NCI-H1092 (cell line): ENCODE measurements around the gene SPATA16.
"Not testable (repeated sequence)": the region's sequence is repeated elsewhere in the genome, so short reads cannot be mapped to it uniquely, and the experiment has no call there.

Experiments used
- DNase-seq: peaks from one replicate; lab custom pipeline; 2025; lab: John Stamatoyannopoulos, UW

The SPATA16 gene

DNA sequence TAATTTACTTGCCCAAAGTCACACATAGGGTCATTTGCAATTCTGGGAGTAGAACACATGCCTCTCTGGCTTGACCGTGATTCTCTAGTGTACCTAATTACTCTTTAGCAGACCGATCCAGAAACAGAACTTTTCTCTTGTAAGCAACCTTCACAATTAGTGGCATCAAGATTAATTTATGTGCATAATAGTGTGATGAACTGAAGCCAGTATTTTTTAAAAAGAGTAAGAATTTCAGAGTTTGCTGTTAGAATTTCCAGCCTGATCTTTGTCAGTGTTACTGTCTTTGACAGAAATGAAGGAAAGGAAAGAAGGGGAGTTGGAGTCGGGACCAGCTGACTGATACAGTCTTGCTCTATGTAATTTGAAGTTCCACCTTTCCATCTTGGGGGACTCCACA is 137.1 kb downstream of the SPATA16 start:
- no peak for DNase-seq

DNA sequence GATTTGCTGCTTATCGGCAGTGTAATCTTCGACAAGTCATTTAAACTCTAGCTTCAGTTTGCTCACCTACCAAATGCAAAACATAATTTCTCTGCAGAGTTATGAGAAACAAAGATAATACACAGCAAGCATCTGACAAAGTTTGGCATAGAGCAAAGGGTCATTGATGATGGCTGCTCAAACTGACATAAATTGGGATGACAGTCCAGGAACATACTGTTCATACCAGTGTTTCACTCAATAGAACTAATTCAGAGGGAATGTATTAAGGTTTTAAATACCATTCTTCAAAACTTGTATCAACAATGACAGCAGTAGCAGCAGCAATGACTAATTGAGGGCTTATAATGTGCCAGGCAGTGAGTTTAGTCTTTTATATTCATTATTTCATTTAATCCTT is 137.6 kb downstream of the SPATA16 start:
- no peak for DNase-seq

DNA sequence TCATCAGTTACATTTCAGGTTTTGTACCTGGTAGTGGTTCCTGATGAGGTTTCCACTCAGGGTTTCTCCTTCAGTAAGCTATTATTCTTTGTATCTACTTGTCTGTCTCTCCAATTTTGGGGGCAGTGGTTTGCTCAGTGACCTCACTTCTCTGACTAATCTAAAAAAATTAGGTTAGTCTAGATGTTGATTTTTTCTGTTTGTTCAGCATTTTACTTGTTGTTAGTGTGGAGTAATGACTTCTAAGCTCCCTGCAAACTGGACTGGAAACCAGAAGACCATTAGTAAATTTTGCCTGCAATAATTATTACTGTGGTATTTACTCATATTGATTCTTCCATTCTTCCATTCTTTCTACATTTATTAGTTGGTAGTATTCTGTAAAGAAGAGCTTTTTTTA is 139.4 kb downstream of the SPATA16 start:
- DNase-seq, result no peak

DNA sequence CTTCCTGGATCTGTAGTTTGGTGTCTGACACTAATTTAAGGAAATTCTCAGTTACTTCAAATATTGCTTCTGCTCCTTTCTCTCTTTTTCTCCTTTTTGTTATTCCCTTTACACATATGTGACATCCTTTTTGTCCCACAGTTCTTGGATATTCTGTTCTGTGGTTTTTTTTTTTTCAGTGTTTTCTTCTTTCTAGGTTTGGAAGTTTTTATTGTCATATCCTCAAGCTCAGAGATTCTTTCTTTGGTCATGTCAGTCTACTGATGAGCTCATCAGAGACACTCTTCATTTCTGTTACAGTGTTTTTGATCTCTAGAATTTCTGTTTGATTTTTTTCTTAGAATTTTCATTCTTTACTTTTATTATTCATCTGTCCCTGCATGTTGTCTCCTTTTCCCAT is 140.5 kb downstream of the SPATA16 start:
- DNase-seq, result no peak

DNA sequence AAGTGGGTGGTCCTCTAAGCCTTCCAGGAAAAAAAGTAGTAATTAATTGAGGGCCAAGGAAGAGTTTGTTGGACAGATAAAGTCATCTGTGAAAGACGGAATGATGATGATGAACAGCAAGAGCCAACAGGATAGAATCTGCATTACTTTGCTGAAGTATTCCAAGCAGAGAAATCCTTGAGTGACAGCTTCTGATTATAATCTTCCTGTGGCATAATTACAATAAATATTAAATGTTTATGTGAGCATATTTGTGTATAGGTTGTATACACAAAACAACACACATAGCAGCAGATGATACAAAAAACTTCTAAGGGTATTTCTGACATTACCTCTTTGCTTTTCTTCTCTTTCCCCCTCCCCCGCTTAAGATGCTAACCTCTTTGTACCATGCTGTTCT is 147.6 kb downstream of the SPATA16 start:
- DNase-seq, result no peak

DNA sequence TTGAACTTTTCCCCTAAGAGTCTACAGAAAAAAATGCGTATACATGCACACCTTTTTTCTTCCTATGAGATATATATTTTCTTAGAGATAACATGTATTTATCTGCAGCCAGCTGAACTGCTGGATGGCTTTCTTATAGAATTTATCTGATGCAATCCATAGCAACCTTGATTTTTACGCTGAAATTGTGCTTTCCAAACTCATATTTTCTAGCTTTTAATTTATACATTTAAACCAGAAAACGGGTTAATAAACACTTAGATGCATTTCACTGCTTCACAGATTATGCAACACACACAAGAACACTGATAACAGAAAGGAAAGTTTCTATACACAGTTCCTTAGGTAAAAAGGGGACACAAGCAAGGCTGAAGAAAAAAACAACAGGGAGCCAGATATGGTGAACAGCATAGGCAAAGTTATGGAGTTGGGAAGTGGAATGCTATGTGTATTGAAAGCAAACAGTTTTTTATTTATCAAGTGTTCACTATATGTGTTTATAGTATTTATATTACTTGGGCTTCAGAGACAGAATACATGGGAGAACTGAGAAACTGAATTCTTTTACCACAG is 149.5 kb downstream of the SPATA16 start:
- DNase-seq, result no peak

DNA sequence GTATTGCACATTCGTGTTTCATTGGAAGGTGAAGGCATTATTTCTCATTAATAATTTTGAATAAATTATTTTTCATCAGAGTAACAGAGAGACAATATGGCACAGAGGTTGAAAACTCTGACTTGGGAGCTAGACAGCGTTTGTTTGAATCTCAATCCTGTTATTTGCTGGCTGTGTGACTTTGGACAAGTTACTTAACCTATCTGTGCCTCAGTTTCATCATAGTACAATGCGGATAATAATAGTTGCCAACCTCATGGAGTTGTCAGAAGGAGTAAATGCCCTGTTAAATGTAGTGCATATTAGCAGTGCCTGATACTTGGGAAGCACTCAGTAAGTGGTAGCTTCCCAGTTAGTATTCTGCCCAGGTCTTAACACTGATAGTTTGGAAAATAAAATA is 151.7 kb downstream of the SPATA16 start:
- DNase-seq, result no peak

DNA sequence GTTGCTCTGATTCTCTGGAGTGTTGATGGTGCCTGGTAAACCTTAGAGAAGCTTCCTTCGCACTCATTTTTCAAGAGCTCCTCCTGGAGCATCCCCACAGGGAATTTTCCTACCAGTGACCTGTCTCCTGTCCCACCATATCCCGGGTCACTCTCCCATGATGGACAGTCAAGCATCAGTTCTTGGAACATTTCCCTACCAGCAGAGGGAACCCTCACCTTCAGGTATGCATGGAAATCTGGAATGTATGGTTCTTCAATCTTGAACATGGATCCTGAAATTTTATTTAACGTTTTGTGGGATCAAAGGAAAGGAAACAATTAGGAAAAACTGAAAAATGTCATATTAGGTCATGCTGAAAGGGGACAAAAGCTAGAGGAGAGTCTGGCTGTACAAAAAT is 153.8 kb downstream of the SPATA16 start:
- no peak for DNase-seq

DNA sequence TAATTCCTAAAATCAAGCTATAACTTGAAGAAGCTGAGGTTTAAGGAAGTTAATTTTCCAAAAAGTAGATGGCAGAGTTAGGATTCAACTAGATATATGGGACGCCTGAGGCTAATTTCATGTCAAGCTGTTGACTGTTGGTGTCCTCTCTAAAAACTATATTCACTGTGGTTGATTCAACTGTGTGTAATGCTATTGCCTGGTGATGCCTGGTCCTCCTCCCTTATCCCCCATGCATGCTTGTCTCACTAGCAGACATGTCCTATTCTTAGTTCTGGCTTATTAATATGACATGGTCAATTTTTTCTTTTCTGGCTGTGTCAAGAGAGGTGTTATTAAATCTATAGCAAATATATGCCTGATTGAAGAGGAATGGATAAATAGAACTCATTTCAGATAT is 156.1 kb downstream of the SPATA16 start:
- no peak for DNase-seq

DNA sequence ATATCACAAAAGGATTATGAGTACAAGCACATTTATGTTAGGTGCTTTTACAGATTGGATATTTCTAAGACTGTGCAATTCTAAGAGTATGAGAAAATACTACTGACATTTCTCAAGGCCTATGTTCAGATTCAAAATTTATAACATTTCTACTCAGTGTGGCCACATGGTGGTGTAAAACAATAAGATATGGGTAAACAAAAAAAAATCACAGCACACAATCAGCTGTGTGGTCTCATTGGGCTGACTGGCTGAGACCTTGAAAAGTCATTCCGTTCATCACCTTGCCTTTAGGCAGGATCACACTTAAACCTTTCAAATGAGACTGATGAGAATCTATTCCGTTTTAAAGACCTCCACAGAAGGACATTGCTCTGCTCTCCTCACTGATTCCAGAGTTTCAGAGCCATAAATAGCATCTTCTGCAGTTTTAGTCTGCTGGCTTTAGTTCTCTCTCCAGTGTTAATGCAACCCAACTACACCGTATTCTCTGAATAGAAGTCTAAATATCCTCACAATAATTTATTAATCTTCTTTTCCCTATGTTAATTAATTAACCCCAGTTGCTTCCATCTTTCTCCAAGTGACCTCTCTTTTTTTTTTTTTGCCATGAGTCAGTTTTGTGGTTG is 158.2 kb downstream of the SPATA16 start:
- DNase-seq, result no peak

DNA sequence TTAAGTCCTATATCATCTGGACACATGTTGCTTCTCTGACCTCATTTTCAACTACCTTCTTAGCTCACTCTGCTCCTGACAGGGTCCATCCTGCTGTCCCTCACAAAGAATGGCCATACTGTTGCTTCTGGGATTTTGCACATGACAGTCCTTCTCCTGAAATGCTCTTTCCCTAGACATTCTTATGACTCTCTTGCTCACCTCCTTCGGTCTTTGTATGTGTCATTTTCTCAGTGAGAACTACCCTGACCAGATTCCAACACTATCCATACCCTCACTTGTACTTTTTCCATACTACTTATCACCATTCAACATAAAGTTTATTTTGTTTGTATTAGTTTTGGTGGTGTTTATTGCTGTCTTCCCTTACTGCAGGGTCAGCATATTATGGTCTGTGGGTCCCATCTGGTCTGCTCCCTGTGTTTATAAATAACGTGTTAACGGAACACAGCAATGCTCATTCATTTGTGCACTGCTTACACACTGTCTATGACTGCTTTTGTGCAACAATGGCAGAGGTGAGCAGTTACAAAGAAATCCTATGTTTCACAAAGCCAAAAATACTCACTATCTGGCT is 159.5 kb downstream of the SPATA16 start:
- DNase-seq, result no peak

DNA sequence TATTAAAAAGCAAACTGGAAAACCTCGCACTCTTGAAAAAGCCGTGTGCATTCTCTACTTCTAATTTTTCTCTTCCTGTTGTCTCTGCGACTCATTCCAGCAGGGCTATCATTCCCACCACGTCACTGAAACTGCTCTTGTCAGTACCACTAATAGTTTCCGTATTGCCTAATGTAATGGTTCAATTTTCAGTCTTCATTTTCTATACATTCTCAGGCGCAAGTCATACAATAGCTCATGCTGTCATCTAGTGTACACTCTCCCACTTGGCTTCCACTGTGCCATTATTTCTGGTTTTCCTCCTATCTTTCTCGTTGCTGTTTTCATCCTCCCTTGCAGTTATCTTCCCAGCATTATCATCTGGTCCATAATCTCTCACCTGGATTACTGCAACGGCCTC is 160.2 kb downstream of the SPATA16 start:
- DNase-seq, result no peak

DNA sequence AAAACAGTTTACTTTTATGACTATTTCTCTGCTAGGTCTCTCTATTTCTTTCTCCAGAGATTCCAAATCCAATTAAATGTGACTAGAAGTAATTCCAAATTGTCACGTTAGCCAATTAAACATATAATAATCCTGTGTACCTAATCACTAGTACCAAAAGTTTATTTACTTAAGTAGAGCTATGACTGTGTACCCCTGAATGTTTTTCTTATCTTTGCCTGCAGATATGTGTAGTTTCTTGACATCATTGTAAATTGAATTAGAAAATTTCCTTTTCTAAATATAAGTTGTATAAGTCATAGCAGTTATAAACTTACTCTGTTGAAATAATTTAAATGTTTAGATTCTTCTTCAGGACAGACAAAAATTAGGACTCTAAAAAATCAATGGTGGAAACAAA is 163.3 kb downstream of the SPATA16 start:
- no peak for DNase-seq

DNA sequence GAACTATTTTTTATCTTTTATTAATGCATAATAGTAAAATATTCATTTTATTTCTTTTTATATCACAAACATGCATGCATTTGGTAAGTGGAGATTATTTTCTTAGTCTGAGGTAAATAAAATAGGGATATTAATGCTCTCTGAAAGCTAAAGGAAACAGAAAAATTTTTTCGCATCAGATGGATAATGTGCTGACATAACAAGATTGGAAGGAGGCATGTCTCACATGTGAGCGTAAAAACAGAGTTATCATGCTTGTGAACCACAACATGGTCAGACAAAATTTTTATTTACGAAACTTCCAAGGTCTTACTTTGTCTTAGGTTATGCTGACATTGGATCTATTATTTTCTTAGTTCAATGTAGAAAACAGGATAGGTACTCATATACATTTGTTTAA is 166.1 kb downstream of the SPATA16 start:
- no peak for DNase-seq

DNA sequence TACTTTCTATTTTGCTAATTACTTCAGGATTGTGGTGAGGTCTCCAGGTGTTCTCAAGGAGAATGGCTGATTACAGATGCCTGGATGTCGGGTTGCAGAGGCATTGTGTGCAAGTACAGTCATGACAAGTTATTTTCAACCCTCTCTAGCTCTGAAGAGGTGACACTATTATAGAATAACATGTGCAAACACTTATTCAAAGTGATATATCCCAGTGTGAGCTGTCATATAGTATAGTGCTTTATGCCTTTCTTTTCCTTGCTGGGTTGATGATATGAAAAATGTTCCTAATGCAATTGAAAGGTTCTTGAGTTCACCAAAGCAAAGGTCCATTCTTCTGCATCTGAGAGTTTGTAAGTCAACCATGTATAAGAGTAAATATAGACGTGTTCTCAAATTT is 167.2 kb downstream of the SPATA16 start:
- no peak for DNase-seq

DNA sequence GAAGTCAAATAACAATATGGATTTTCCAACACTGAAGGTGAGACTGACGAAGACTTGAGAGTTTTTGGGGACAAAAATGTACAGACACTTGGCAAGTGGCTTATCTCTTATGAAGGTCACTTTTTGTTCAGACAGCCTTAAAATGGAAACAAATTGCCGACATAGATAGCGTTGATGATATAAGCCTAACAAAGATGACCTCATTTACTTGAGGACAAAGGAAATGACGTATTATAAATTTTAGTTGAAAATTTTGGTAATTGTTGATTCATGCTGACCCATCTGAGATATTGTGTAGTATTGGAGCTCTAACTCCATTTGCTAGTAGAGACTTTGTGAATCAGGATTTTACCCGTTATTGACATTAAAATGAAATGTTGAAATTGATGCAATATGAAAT is 168.3 kb downstream of the SPATA16 start:
- no peak for DNase-seq

DNA sequence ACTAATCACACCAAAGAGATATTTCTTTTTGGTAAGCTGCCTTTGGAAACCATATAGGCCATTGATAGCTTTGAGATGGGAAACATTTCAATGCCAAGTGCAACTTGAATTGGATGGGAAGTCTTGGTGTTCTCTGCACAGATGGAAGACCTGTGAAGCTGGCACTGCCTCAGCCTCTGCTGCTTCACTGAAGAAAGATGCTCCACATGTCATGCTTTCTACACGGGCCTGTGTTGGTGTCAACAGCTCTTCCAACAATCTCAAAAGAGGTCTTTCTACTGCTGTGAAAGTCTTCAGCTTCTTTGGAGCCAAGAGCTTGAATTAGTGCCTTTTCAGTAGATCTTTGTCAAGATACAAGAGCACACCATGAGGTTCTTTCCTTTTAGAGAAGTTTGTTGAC is 169.0 kb downstream of the SPATA16 start:
- no peak for DNase-seq

DNA sequence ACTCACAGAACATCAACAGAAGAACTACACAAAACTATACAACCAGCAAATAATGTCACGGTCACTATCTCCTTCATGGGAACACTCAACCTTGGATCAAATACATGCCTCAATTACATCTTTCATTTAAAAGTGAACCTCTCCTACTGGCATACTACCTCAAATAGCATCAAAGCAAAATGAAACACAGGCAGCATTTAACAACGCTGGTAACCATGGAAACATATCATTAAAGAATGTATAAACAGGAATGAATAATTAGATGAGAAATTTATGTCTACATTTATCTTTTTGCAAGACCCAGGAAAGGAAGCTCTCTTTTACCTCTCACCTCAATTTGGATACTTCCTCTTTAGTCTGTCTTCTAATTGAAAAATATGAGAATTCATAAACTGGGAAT is 172.4 kb downstream of the SPATA16 start:
- DNase-seq, result no peak

DNA sequence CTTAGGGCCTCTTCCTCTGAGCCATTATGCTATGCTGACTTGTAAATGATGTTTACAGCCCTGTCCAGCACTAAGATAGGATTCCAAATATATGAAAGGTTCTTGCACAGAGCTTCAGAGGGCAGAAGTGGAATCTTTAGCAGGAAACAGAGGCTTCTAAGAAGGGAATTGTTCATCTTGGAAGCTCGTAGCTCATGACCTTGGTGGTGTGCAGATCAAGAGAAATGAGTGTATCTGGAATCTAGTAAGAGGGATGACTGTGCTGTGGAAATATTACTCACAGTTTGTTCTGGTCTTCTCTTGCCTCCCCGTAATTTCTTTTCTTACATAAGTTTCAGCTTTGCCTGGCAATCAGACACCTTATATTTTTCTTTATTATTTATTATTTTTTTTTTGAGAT is 175.8 kb downstream of the SPATA16 start:
- DNase-seq, result no peak

DNA sequence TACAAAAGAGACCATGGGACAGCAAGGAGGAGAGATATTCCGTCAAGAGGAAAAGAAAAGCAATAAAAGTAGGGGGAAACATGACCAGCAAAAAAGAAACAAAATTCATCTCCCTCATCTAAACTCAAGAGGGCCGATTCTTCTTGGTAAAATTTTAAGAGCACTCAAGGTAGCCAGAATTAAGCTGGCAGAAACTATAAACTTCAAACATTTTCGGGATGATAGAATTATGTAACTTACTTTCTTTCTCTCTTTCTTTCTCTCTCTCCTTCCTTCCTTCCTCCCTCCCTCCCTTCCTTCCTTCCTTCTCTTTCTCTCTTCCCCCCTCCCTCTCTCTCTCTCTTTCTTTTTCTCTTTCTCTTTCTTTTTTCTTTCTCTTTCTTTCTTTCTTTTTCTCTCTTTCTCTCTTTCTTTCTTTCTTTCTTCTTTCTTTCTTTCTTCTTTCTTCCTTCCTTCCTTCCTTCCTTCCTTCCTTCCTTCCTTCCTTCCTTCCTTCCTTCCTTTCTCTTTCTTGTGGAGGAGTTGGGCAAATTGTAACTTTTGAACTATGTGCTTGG is 180.3 kb downstream of the SPATA16 start:
- DNase-seq, result not testable (repeated sequence)

DNA sequence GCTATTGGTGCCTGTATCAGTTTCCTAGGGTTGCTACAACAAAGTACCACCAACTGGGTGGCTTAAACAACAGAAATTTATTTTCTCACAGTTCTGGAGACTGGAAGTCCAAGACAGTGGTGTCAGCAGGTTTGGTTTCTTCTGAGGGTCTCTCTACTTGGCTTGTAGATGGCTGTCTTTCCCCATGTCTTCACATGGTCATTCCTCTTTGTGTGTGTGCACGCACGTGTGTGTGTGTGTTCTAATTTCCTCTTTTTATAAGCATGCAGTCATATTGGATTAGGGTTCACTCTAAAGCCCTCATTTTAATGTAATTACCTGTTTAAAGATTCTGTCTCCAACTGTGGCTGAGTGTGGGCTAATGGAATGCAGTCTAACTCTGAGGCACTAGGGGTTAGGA is 182.5 kb downstream of the SPATA16 start:
- DNase-seq, result no peak

DNA sequence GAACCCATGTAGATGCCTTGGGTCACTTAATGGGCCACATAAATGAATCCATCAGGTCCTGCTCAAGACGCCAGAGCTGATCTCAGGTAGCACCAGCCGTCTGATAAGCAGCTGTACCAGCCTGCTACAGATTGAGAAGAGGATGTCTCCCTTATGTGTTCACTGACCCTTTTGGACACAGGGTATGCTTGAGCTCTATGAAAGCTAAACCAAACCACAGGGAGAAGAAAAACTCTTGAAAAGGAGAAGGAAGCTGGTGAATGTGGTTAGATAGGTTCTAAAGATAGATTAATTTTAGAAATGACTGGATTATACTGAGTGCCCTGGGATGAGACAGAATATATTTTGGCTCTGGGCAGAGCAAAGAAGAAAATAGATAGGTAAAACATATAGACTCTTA is 187.5 kb downstream of the SPATA16 start:
- DNase-seq, result no peak

DNA sequence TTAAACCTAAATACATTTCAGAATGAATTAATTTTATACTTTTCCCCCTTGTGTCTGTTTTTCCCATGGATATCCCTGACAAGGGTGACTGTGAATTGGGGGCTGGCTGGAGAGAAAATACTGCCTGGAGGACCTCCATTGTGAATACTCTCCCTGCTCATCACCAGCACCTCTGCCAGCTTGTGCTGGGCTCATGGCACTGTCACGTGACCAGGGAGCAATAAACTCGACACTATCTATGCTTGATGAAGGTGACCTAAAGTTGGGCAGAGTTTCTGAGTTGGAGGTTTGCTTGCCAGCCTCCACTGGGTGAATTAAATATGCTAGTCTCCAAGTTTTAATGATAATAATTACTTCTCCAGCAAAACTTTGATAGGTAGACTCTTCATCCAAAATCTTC is 189.5 kb downstream of the SPATA16 start:
- DNase-seq, result no peak

DNA sequence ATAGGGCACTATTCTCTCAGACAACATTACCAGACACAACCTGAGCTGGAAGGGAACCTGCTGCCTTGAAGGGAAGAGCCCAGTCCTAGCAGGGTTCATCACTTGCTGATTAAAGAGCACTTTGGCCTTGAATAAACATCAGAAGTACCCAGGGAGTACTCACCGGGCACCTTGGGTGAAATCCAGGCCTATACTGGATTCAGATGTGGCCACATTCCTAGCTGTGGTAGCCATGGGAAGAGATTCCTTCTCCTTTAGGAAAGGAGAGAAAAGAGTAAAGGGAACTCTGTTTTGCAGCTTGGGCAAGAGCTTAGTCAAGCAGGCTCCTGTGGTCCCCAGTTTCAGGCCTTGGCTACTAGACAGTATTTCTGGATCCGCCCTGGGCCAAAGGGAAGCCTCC is 195.0 kb downstream of the SPATA16 start:
- no peak for DNase-seq
